C1 segment of cervical spinal cord (tissue), 14 donors: ENCODE data around the gene ETV5.
A peak's percentile ranks its signal among the peaks of the same experiment; 100 is the strongest.

Source experiments
- DNase-seq, 14 donors: peaks; one replicate each; lab custom pipeline; 2025; lab: John Stamatoyannopoulos, UW

The ETV5 gene

GRCh38 chr3:186108941-186109865, at the start of gene ETV5:
ETV5 (minus strand) TSS chr3:186109089; CDS start chr3:186105868, 3,221 bp downstream.
- peak; percentile 80 to 100 (median 98) for DNase-seq

GRCh38 chr3:186154641-186155040, 45.8 kb upstream of the ETV5 start:
- no peak for DNase-seq

- DNase-seq = no peak
These were observed 44.0 kb upstream of the ETV5 start for GRCh38 chr3:186152889-186153292.

GRCh38 chr3:186152361-186152798, 43.5 kb upstream of the ETV5 start:
- DNase-seq = no peak

- no peak for DNase-seq
These were observed 42.4 kb upstream of the ETV5 start for GRCh38 chr3:186151077-186151971.

- DNase-seq = no peak
These were observed 41.3 kb upstream of the ETV5 start for GRCh38 chr3:186150041-186150830.

- no peak for DNase-seq
These were observed 40.6 kb upstream of the ETV5 start for GRCh38 chr3:186149319-186149960.

- no peak for DNase-seq
These were observed 35.4 kb upstream of the ETV5 start for GRCh38 chr3:186144257-186144656.

- peak in 2 of 14 donors; percentile 5 to 85 for DNase-seq
These were observed 34.4 kb upstream of the ETV5 start for GRCh38 chr3:186143250-186143649.

- no peak for DNase-seq
These were observed 33.6 kb upstream of the ETV5 start for GRCh38 chr3:186142393-186142932.

- DNase-seq = no peak
These were observed 32.9 kb upstream of the ETV5 start for GRCh38 chr3:186141790-186142189.

- no peak for DNase-seq
These were observed 29.5 kb upstream of the ETV5 start for GRCh38 chr3:186138272-186138981.

GRCh38 chr3:186137051-186137685, 28.3 kb upstream of the ETV5 start:
- no peak for DNase-seq

- DNase-seq = no peak
These were observed 25.1 kb upstream of the ETV5 start for GRCh38 chr3:186133980-186134379.

GRCh38 chr3:186132487-186132886, 23.6 kb upstream of the ETV5 start:
- no peak for DNase-seq

- DNase-seq = no peak
These were observed 20.3 kb upstream of the ETV5 start for GRCh38 chr3:186129206-186129605.

- DNase-seq = no peak
These were observed 19.3 kb upstream of the ETV5 start for GRCh38 chr3:186128158-186128557.

GRCh38 chr3:186127463-186127862, 18.6 kb upstream of the ETV5 start:
- DNase-seq = no peak

- DNase-seq = no peak
These were observed 16.2 kb upstream of the ETV5 start for GRCh38 chr3:186125118-186125517.
